Testis (tissue), 2 donors: Measurements from ENCODE around the gene GLI3.

ENCODE experiments used
- POLR2A ChIP-seq: fragments of 450-650 bp; IDR thresholded peaks from one replicate; pipeline ENCODE4 v1.6.1; 2017; ENCODE audit warnings: antibody characterized with exemption, mild to moderate bottlenecking, moderate library complexity
- TF ChIP-seq, protein P1 (sequence below), 3 experiments: fragments of 450-650 bp in 2 of 3; fragments of 200-600 bp in 1 of 3; sonication (generic) in 1 of 3; IDR thresholded peaks; one replicate each; pipeline ENCODE4 v1.5.1; 2016 to 2019; ENCODE audit warnings: antibody characterized with exemption in 3 of 3, mild to moderate bottlenecking in 2 of 3, moderate library complexity in 1 of 3

DNA sequence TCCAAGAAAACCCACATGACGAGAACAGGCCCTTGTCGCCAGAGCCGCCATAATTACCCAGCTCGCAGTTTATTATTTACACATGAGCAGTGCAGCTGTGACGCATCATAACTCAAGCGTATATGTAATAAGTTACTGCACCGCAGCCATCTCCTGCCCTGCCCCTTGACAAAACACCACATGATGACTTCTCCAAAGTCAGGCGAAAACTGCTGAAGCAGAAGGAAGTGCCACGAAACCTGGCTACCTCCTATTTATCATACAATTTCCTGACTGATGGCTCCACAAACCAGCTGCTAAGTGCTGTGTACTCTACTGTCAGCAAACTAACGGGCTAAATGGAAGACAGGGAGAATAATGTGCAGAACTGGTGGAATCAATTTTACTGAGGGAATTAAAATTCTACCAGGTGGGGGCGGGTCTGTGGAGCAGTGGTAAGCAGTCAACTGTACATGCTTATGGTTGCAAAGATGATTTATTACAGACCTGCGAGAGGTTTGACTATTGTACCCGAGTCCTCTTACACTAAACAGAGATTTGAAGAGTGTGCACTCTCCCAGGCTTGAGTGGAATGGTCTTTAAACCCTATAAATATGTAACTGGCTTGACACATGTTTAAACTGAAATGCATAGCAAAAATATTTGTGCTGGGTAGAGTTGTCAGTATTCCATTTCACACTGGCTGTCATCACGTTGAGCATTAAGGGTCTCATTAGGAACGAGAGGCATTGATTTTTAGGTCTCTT, 156.0 kb downstream of the GLI3 start:
- TF ChIP-seq, protein P1, sequence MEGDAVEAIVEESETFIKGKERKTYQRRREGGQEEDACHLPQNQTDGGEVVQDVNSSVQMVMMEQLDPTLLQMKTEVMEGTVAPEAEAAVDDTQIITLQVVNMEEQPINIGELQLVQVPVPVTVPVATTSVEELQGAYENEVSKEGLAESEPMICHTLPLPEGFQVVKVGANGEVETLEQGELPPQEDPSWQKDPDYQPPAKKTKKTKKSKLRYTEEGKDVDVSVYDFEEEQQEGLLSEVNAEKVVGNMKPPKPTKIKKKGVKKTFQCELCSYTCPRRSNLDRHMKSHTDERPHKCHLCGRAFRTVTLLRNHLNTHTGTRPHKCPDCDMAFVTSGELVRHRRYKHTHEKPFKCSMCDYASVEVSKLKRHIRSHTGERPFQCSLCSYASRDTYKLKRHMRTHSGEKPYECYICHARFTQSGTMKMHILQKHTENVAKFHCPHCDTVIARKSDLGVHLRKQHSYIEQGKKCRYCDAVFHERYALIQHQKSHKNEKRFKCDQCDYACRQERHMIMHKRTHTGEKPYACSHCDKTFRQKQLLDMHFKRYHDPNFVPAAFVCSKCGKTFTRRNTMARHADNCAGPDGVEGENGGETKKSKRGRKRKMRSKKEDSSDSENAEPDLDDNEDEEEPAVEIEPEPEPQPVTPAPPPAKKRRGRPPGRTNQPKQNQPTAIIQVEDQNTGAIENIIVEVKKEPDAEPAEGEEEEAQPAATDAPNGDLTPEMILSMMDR (IDR thresholded peaks at IDR 0.05): no peak
- TF ChIP-seq POLR2A: no peak
